Measurements from ENCODE around the gene PPP1R8. TPM values are rescaled to one million over a fixed set of nuclear protein-coding genes. Genes with fewer than 3 reads are reported as not detected.
"Not testable (repeated sequence)": the region's sequence is repeated elsewhere in the genome, so short reads cannot be mapped to it uniquely, and the experiment has no call there.

The PPP1R8 gene
- total RNA-seq, 3 donors from 2014 or later = 36.1 to 43.5 (median 37.9) TPM

- intact Hi-C loops (cut with DNase I; ENCODE audit: low total_unique reads) = no loop called here
Observed at GRCh38 chr1:27824411-27824810, 6.2 kb upstream of the PPP1R8 start.

GRCh38 chr1:27829339-27829960 is 1.1 kb upstream of the PPP1R8 start:
- H3K36me3 ChIP-seq; DNase-seq (ENCODE audit: low spot score in 2 of 2); intact Hi-C loops (cut with DNase I; ENCODE audit: low total_unique reads); H3K27me3 ChIP-seq; H3K27ac ChIP-seq; H3K9me3 ChIP-seq: not testable (repeated sequence)
- peak overlapping the region in 1 of 3 donors; percentile 72 for H3K4me3 ChIP-seq
- peaks cover 5 to 14% of the 10 kb centered on the region in 2 donors for H3K4me1 ChIP-seq

More at GRCh38 chr1:27824411-27824810, 6.2 kb upstream of the PPP1R8 start:
- no peak for DNase-seq (ENCODE audit: low spot score in 2 of 2)
- Histone ChIP-seq H3K27me3 (no peaks in the 10 kb centered on the region), H3K9me3 (no peaks in the 10 kb centered on the region), H3K27ac (no peak overlapping the region), H3K36me3 (no peaks in the 10 kb centered on the region), H3K4me1 (no peaks in the 10 kb centered on the region), H3K4me3 (no peak overlapping the region)
- TF ChIP-seq POLR2AphosphoS5 (IDR thresholded peaks at IDR 0.05) (no peak), POLR2A (IDR thresholded peaks at IDR 0.05) (no peak), CTCF (IDR thresholded peaks at IDR 0.05) (no peak)

- DNase-seq (ENCODE audit: low spot score in 2 of 2) = no peak
- H3K4me3 ChIP-seq = peak overlapping the region; percentile 72 to 94 (median 74)
- H3K4me1 ChIP-seq = peaks cover 5 to 14% of the 10 kb centered on the region in 2 donors
- TF ChIP-seq CTCF (IDR thresholded peaks at IDR 0.05) (no peak), POLR2AphosphoS5 (IDR thresholded peaks at IDR 0.05) (no peak), POLR2A (IDR thresholded peaks at IDR 0.05) (no peak)
- no peaks in the 10 kb centered on the region for H3K27me3 ChIP-seq
- no peaks in the 10 kb centered on the region for H3K36me3 ChIP-seq
- H3K27ac ChIP-seq = no peak overlapping the region
- intact Hi-C loops (cut with DNase I; ENCODE audit: low total_unique reads) = no loop called here
- no peaks in the 10 kb centered on the region for H3K9me3 ChIP-seq
Observed at GRCh38 chr1:27831568-27832410, 1.2 kb downstream of the PPP1R8 start.

GRCh38 chr1:27832762-27833161 is 2.2 kb downstream of the PPP1R8 start:
- Histone ChIP-seq H3K27me3 (no peaks in the 10 kb centered on the region), H3K4me1 (peaks cover 5 to 14% of the 10 kb centered on the region in 2 donors), H3K36me3 (no peaks in the 10 kb centered on the region), H3K9me3 (no peaks in the 10 kb centered on the region), H3K4me3 (no peak overlapping the region), H3K27ac (no peak overlapping the region)
- intact Hi-C loops (cut with DNase I; ENCODE audit: low total_unique reads) = no loop called here
- no peak for TF ChIP-seq POLR2A (IDR thresholded peaks at IDR 0.05)
- TF ChIP-seq POLR2AphosphoS5 (IDR thresholded peaks at IDR 0.05) = no peak
- no peak for DNase-seq (ENCODE audit: low spot score in 2 of 2)

GRCh38 chr1:27833470-27833869 is 2.9 kb downstream of the PPP1R8 start:
- H3K4me1 ChIP-seq = peaks cover 5 to 14% of the 10 kb centered on the region in 2 donors
- no peak for DNase-seq (ENCODE audit: low spot score in 2 of 2)
- H3K9me3 ChIP-seq = no peaks in the 10 kb centered on the region
- H3K36me3 ChIP-seq = no peaks in the 10 kb centered on the region
- TF ChIP-seq POLR2A (IDR thresholded peaks at IDR 0.05) = no peak
- no peak for TF ChIP-seq CTCF (IDR thresholded peaks at IDR 0.05)
- TF ChIP-seq POLR2AphosphoS5 (IDR thresholded peaks at IDR 0.05) = no peak
- intact Hi-C loops (cut with DNase I; ENCODE audit: low total_unique reads) = no loop called here
- H3K27ac ChIP-seq = no peak overlapping the region
- H3K27me3 ChIP-seq = no peaks in the 10 kb centered on the region
- H3K4me3 ChIP-seq = no peak overlapping the region

- no peak for TF ChIP-seq POLR2AphosphoS5 (IDR thresholded peaks at IDR 0.05)
- no peak for TF ChIP-seq POLR2A (IDR thresholded peaks at IDR 0.05)
- no peak for TF ChIP-seq CTCF (IDR thresholded peaks at IDR 0.05)
- Histone ChIP-seq H3K9me3 (no peaks in the 10 kb centered on the region), H3K27ac (no peak overlapping the region), H3K4me1 (peaks cover 5 to 14% of the 10 kb centered on the region in 2 donors), H3K36me3 (no peaks in the 10 kb centered on the region), H3K27me3 (no peaks in the 10 kb centered on the region), H3K4me3 (no peak overlapping the region)
- intact Hi-C loops (cut with DNase I; ENCODE audit: low total_unique reads) = no loop called here
- DNase-seq (ENCODE audit: low spot score in 2 of 2) = no peak
Observed at GRCh38 chr1:27835046-27835445, 4.5 kb downstream of the PPP1R8 start.

Data from breast epithelium (tissue), 4 donors.